HFFc6 (cell line): ENCODE data around the gene TENM3. TPM values are rescaled to one million over a fixed set of nuclear protein-coding genes. Genes with fewer than 3 reads are reported as not detected.

Experiments used
- DNase-seq: peaks from one replicate; pipeline ENCODE4 v3.0.0-alpha.2; 2018
- H3K27ac Mint-ChIP-seq: 2 replicates; pipeline ENCODE4 v1.8.0; 2020; ENCODE audit warnings: mild to moderate bottlenecking, mixed read lengths
- H3K27me3 Mint-ChIP-seq: 2 replicates; pipeline ENCODE4 v1.8.0; 2021; ENCODE audit warnings: mild to moderate bottlenecking, moderate library complexity, mixed read lengths; ENCODE audit not compliant: insufficient read depth
- H3K36me3 Mint-ChIP-seq: 2 replicates; pipeline ENCODE4 v1.8.0; 2021; ENCODE audit warnings: low read depth, mixed read lengths
- H3K4me1 Mint-ChIP-seq: 2 replicates; pipeline ENCODE4 v1.8.0; 2020; ENCODE audit warnings: low read depth, mixed read lengths
- H3K4me3 Mint-ChIP-seq: 2 replicates; pipeline ENCODE4 v1.8.0; 2020; ENCODE audit warnings: mild to moderate bottlenecking, moderate library complexity, mixed read lengths
- H3K9me3 Mint-ChIP-seq: 2 replicates; pipeline ENCODE4 v1.8.0; 2020; ENCODE audit warnings: mild to moderate bottlenecking, mixed read lengths
- total RNA-seq, 6 experiments: library from RNA; stranded (reverse); fragmentation: NEBNext Ultra II Directional; extraction: Animal tissue kit (Norgen Biotek cat#: 25700); gene quantifications; 2 replicates in 1 of 6; 3 replicates in 5 of 6; pipeline ENCODE4 v1.2.3, GENCODE V29; 2021
- TF ChIP-seq, protein P1 (sequence below): fragments of 200-600 bp; sonication (generic); IDR thresholded peaks from 2 replicates; pipeline ENCODE4 v1.5.0; 2021; ENCODE audit warnings: antibody characterized with exemption, mild to moderate bottlenecking

Gene TENM3
- total RNA-seq, 6 experiments from 2014 or later: 31.1 to 52.1 (median 42.0) TPM

DNA sequence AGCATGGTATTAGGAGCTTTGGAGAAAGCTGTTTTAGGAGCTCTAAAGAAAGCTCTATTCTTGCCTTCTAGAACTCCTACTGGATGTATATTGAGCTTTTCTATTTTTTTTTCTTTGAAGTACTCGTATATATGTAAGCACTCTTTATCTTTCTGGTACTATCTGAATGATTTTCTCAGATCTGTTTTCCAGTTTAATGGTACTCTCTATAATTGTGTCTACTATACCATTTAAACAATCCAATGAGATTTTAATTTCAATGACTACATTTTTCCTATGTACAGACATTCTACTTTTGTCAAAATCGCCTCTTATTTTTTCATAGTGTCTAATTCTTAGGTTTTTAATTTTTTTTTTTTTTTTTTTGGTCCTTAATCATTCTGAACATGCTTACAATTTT lies 345.9 kb downstream of the TENM3 start:
- Mint-ChIP-seq H3K9me3 (no peaks in the 10 kb centered on the region), H3K36me3 (peaks cover 15% of the 10 kb centered on the region), H3K27ac (no peak overlapping the region), H3K4me3 (no peak overlapping the region), H3K27me3 (peaks cover 3% of the 10 kb centered on the region), H3K4me1 (peaks cover 39% of the 10 kb centered on the region)
- no peak for DNase-seq
- TF ChIP-seq, protein P1, sequence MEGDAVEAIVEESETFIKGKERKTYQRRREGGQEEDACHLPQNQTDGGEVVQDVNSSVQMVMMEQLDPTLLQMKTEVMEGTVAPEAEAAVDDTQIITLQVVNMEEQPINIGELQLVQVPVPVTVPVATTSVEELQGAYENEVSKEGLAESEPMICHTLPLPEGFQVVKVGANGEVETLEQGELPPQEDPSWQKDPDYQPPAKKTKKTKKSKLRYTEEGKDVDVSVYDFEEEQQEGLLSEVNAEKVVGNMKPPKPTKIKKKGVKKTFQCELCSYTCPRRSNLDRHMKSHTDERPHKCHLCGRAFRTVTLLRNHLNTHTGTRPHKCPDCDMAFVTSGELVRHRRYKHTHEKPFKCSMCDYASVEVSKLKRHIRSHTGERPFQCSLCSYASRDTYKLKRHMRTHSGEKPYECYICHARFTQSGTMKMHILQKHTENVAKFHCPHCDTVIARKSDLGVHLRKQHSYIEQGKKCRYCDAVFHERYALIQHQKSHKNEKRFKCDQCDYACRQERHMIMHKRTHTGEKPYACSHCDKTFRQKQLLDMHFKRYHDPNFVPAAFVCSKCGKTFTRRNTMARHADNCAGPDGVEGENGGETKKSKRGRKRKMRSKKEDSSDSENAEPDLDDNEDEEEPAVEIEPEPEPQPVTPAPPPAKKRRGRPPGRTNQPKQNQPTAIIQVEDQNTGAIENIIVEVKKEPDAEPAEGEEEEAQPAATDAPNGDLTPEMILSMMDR: no peak

DNA sequence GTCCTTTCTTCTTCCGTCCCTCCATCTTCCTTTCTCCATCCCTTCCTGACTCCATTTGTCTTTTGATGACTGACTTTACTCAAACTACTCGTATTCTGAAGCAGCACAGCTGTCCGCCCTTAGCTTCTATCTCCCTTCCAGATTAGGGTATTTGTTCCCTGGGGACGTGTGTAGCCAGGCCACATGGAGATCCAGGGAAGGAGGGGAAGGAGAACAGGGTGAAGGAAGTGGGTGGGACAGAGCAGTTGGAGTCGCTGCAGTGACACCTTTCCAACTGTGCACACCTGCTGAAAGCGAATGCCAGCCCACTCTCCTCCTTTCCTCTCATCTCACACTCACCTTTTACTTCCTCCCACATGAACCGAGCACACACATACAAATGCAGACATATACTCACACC lies 350.2 kb downstream of the TENM3 start:
- TF ChIP-seq, protein P1: no peak
- DNase-seq: no peak
- H3K27ac Mint-ChIP-seq: peak overlapping the region; percentile 81

GRCh38 chr4:182593864-182594263 lies 350.7 kb downstream of the TENM3 start:
- TF ChIP-seq, protein P1: no peak
- peaks cover 44% of the 10 kb centered on the region for H3K4me1 Mint-ChIP-seq
- H3K36me3 Mint-ChIP-seq: peaks cover 5% of the 10 kb centered on the region; the same call in 1 of the 2 replicates
- H3K27me3 Mint-ChIP-seq: peaks cover 4% of the 10 kb centered on the region
- peak; percentile 20 for DNase-seq
- peak overlapping the region; percentile 81 for H3K27ac Mint-ChIP-seq
- peak overlapping the region; percentile 70; the same call in 1 of the 2 replicates for H3K4me3 Mint-ChIP-seq
- H3K9me3 Mint-ChIP-seq: no peaks in the 10 kb centered on the region

More for the DNA sequence above, 350.2 kb downstream of the TENM3 start:
- Mint-ChIP-seq H3K4me1 (peaks cover 44% of the 10 kb centered on the region), H3K27me3 (peaks cover 4% of the 10 kb centered on the region), H3K4me3 (peak overlapping the region; percentile 70; the same call in 1 of the 2 replicates), H3K36me3 (peaks cover 10% of the 10 kb centered on the region; the same call in 1 of the 2 replicates), H3K9me3 (no peaks in the 10 kb centered on the region)

- H3K27ac Mint-ChIP-seq: no peak overlapping the region
- TF ChIP-seq, protein P1: no peak
- DNase-seq: peak; percentile 65
Measured at GRCh38 chr4:182600093-182600492, 356.9 kb downstream of the TENM3 start.

GRCh38 chr4:182600856-182601255 lies 357.7 kb downstream of the TENM3 start:
- H3K27ac Mint-ChIP-seq: no peak overlapping the region
- peaks cover 14% of the 10 kb centered on the region for H3K36me3 Mint-ChIP-seq
- H3K9me3 Mint-ChIP-seq: no peaks in the 10 kb centered on the region
- no peak overlapping the region for H3K4me3 Mint-ChIP-seq
- DNase-seq: no peak
- H3K27me3 Mint-ChIP-seq: peaks cover 1% of the 10 kb centered on the region; the same call in 1 of the 2 replicates
- TF ChIP-seq, protein P1: no peak
- H3K4me1 Mint-ChIP-seq: peaks cover 59% of the 10 kb centered on the region

More at GRCh38 chr4:182600093-182600492, 356.9 kb downstream of the TENM3 start:
- H3K4me1 Mint-ChIP-seq: peaks cover 57% of the 10 kb centered on the region
- peaks cover 1% of the 10 kb centered on the region; the same call in 1 of the 2 replicates for H3K27me3 Mint-ChIP-seq
- no peaks in the 10 kb centered on the region for H3K9me3 Mint-ChIP-seq
- H3K4me3 Mint-ChIP-seq: no peak overlapping the region
- peaks cover 14% of the 10 kb centered on the region for H3K36me3 Mint-ChIP-seq
